AG08396 (cell line): ENCODE data around the gene CSAD.
"Not testable (repeated sequence)": the region's sequence is repeated elsewhere in the genome, so short reads cannot be mapped to it uniquely, and the experiment has no call there.

Experiments used
- DNase-seq: peaks from one replicate; pipeline ENCODE4 v3.0.0; 2012; ENCODE audit warnings: low spot score, mixed read lengths

Gene CSAD

DNA sequence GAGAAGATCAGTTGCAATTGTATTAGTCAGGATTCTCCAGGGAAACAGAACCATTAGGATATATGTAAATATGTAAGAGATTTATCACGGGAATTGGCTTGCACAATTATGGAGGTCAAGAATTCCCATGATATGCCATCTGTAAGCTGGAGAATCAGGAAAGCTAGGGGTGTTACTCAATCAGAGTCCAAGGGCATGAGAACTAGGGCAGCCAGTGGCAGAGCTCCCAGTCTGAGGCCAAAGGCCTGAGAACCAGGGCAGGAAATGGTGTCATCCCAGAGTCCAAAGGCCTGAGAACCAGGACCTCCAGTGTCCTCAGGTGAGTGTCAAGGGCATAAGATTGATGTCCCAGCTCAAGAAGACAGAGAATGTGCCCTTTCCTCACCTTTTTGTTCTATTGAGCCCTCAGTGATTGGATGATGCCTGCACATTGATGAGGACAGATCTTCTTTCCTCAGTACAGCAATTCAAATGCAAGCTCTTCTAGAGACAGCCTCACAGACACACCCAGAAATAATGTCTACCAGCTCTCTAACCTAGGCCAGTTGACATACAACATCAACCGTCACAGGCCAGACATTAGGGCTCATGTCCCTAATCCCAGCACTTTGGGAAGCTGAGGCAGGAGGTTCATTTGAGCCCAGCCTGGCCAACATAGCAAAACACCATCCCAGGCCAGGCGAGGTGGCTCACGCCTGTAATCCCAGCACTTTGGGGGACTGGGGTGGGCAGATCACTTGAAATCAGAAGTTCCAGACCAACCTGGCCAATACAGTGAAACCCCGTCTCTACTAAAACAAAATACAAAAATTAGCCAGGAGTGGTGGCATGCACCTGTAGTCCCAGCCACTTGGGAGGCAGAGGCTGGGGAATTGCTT, 35.1 kb downstream of the CSAD start:
- no peak for DNase-seq

DNA sequence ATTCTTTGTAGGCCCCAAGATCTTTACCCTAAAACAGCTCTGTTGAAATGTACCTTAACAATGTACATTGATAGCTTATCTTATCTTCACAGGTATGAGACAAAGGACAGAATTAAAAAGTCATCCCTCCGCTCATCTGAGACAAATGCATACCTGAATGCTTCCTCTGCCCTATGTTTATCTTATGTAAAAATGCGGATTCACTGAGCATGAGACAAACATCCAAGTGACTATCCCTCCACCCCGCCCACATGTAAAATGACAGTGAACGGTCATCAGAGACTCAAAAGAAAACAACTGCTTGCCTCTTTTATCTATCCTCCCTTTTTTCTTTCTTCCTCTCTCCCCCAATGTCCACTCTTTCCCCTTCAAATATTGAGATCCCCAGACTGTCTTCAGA, 37.4 kb downstream of the CSAD start:
- DNase-seq, result no peak

DNA sequence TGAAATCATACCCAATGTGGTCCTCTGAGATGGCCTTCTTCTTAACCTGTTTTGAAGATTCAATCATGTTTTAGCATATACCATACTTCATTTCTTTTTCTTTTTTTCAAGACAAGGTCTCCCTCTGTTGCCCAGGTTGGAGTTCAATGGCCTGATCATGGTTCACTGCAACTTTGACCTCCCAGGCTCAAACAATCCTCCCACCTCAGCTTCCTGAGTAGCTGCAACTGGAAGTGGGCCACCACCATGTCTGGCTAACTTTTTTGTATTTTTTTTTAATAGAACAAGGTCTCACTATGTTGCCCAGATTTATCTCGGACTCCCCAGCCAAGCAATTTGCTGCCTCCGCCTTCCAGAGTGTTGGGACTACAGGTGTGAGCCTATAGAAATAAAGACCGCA, 47.0 kb downstream of the CSAD start:
- DNase-seq, result no peak

DNA sequence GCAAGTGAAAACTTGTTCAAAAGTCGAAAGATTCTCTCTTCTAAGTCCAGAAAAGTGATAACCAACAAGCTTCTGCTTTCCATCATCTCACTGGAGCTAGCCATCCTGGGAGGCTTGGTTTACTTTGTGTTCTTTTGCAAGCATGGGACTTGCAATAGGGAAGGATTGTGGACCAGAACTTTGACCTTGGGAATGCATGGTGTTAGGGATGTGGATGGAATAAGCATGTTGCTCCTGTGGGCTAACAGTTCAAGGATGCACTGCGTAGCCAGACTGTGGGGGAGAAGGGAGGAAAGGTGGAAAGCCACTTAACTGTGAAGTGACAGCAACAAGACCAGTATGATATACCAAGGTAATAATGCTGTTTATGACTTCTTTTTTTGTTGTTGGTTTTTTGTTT, 48.9 kb downstream of the CSAD start:
- DNase-seq, result no peak

DNA sequence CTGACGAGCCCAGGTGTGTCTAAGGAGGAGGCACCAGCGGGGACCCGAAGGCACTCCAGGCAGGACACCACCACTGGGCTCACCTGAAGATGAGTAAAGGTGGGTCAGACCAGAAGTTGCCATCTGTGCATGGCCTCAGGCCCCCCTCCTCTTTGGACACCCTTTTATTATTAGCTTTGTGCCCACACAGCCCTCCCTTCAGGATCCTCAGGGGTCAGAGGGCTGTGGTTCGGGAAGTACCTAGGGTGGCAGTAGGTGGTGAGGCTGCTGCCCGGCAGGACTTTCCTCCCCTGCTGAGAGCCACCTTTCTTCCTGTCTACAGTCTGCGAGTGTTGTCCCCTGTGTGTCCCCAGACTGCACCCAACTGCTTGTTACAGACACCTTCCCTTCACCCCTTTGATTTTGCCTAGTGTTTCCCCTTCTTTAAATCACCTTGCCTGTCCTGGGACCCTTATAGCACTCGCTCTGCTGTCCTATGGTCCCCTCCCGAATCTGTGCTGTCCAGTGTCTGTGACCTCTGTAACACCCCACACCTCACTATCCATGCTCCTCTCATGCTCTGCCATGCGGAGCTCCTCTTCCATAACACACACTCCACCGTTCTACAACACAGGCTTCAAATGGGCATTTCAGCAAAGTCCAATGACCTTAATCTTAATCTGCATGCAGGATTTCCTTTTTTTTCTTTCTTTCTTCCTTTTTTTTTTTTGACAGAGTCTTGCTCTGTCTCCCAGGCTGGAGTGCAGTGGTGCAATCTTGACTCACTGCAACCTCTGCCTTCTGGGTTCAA, 51.8 kb downstream of the CSAD start:
- no peak for DNase-seq

DNA sequence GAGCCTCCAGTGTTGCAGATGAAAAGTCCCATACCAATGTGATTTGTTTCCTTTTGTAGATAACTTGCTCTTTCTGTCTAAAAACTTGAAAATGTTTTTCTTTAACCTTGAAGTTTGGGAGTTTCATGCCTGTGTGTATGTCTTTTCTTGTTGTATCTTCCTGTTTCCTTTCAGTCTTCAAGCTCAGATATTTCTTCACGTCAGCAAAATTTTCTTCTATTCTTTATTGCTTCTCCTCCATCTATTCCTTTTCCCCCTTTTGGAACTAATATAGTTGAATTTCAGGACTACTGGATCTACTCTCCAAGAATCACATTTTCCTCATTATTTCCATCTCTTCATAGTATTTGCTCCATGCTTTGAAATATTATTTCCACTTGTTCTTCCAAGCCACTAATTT, 53.6 kb downstream of the CSAD start:
- no peak for DNase-seq

DNA sequence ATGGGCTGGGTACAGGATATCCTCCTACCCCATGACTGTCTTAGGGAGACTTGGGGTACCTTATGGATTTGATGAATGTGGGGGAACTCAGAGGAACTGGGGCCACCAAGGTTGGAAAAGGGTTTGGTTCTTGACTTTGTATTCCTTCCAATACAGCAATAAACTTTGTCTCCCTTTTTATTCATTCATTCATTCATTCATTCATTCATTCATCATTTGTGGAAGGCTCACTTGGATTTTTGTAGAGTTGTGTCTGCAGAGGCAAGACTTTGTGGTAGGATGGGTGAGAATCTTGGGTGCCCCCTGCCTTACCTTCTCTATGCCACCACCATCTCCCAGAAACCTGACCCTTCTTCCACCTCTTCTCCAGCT, 56.4 kb downstream of the CSAD start:
- no peak for DNase-seq

DNA sequence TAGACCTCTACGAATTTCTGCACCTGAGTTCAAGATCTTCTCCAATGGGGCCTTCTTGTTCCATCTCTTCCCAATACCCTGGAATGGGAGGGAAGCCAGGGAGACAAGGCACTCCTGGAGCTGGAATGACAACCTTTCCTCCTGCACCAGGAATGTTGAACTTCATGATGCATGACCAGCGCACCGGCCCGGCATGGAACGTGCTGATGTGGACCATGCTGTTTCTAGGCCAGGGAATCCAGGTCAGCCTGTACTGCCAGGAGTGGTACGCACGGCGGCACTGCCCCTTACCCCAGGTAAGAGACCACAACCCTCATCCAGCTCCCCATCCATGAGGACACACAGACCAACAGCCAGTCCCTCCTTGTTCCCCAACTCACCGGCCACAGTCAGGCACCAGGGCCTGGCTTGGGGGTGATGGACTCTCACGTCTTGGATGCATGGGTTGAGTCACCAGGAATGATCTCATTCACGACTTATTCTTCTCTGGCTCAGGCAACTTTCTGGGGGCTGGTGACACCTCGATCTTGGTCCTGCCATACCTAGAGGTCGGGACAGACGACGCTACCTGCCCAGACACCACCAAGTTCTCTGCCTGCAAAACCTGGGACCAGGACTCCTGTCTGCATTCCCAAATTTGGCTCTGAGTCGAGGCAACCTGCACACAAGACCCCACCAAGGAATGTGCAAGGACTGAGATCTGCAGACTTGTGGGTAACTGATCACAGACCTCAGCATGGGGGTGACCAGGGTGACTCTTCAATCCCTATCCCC, 57.0 kb downstream of the CSAD start:
- DNase-seq, result peak; percentile 81

DNA sequence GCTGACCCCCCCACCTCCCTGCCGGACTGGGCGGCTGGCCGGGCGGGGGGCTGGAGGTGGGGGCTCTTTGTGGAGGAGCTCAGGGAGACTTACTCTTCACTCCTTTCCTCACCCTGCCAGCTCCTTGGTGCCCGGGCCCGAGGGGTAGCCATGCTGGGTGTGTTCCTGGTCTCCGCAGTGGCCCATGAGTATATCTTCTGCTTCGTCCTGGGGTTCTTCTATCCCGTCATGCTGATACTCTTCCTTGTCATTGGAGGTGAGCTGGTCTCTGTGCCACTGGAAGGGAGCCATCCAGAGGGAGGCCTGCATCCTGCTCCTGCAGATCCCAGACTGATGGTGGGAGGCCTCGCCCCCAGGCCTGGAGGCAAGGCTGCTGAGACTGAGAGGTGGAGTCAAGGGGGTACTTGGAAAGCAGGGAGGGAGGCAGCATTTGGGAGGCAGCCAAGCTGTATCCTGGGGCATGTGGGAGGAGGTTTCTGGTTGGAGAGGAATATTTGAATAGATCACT, 57.7 kb downstream of the CSAD start:
- DNase-seq, result peak; percentile 17

DNA sequence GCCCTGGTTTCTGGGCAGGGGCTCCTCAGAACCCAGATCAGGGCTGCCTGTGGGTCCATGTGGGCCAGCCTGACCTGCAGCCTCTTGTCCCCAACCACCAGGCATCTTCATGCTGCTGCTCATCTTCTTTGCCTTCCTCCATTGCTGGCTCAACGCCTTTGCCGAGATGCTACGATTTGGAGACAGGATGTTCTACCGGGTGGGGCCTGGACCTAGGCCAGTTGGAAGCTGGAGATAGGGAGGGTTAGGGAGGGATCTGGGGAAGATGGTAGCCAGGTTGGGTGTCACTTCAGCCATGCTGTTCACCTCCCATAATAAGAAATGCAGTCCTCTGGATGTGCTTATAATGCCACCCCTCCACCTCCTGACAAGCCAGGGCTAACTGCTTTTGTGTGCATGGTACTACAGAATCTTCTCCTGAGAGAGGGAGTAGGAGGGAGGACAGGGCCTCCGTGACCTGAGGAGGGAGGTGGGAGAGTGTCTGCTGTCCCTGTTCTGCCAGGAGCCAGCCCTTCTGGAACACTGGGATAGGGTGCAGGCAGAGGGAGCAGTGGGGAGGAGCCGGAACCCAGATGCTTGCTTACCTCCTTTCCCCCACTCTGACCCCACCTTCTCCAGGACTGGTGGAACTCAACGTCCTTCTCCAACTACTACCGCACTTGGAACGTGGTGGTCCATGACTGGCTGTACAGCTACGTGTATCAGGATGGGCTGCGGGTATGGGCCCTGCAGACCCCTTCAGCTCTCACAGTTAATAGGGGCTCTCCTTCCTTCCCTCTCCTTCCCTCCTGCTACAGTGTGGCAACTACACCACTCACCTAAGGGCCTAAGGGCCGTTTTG, 59.8 kb downstream of the CSAD start:
- DNase-seq, result peak; percentile 3

DNA sequence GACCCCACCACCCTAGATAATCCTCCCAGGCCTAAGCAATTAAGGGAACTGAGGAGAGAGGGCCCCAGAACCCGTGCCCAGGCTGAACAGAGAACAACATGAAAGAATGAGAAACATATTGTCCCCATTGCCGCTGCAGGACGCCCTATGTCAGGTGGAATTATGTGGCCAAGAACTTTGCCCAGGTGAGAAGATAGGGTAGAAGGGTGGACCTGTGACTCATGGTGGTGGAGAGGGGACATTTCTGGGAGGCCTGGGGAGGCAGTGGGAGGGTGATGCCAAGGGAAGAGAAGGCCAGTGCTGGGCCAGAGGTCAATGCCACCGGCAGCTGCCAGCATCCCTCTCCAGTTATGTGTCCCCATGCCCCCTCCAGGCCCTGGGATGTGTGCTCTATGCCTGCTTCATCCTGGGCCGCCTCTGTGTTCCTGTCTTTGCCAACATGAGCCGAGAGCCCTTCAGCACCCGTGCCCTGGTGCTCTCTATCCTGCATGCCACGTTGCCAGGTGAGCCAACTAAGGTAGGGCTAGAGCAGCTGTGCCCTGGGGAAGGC, 61.9 kb downstream of the CSAD start:
- no peak for DNase-seq

DNA sequence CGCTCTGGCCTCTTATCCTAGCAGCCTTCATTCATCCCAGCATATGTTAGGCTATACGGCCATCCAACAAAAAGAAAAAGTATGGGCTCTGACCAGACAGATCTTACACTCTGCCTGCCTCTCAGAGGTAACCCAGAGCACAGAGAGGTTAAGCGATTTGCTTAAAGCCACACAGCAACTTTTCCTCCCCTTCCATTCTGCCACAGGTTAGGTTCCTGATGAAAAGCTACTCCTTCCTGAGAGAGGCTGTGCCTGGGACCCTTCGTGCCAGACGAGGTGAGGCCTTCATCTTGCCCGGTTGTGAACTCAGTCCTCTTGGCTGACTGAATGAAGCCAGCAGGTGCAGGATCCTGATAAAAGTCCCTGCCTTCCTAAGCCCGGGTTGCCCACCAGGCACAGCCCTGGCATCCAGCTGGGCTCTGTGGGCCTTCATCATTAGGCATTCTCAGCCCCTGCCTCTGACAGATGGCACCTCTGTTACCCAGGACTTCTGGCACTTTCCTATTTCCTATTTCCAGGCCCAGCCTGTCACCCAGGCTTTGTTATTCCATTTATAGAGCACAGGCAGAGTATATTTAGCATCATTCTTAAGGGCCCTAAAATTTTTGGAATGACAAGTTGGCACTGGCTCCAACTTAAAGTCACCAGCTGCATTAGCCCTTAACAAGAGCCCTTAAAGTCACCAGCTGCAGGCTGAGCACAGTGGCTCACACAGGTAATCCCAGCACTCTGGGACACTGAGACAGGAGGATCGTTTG, 64.7 kb downstream of the CSAD start:
- peak; percentile 5 for DNase-seq

DNA sequence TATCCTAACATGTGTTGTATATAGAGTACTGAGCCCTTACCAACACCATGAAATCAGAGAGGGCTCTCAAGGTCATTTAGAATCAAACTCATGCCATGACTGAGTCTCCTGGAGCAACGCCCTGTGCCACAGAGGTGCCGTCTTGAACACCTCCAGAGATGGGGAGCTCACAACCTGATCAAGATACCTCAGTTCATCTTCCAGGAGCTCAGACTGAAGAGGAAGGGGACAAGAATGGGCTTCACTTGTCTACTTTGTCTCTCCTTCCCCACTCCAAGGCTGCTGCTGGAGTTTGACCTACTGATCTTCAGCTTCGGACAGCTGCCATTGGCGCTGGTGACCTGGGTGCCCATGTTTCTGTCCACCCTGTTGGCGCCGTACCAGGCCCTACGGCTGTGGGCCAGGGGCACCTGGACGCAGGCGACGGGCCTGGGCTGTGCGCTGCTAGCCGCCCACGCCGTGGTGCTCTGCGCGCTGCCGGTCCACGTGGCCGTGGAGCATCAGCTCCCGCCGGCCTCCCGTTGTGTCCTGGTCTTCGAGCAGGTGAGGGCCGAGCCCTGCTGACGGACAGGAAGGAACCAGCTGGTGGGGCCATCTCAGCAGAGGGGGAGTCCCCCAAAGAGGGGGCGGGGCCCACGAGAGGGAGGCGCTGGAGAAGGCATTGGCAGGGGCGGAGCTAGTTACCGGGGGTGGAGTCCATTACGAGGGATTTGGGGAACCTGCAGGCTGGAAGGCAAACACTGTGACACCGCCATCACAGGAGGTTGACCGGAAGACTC, 65.4 kb downstream of the CSAD start:
- peak; percentile 10 for DNase-seq

DNA sequence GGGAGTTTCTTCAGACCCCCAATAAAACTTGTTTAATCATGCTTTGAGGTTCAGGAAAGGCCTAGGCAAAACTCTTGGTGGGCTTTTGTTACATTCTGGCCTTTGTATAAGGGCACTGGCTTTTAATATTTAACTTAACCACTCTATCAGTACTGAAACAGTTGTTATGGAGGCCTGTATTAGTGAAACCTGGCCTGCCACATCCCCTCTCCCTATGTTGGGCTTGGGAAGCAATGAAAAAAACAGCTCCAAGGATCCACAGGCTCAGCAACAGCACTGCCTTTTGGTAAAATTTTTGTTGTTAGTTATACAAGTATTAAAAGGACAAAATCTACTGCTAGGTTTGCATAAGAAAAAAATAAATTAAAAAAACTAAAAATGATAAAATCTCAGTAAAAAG, 66.8 kb downstream of the CSAD start:
- no peak for DNase-seq

DNA sequence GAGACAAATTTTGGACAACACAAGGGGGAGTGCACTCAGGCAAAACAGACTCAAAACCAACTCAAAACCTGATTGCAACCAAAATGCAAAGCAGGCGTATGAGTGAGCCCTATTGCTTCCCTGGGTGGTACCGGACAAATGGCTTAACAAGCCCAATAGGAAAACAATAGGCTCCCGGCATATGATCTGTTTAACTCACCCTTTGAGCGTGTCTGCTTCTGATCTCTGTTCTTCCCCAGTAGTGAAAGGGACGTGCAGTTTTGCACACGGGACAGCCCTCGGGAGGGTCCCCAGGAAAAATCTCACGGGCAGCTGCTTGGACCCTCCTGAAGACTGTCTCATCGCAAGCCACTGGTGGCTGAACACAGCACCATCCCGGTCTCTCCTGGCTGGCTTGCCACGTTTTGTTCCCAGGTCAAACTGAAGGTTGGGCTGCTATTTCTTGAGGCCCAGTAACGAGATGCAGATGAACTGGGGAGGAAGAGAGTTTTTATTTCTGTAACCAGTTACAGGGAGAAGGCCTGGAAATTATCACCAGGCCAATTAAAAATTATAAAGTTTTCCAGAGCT, 67.5 kb downstream of the CSAD start:
- no peak for DNase-seq

DNA sequence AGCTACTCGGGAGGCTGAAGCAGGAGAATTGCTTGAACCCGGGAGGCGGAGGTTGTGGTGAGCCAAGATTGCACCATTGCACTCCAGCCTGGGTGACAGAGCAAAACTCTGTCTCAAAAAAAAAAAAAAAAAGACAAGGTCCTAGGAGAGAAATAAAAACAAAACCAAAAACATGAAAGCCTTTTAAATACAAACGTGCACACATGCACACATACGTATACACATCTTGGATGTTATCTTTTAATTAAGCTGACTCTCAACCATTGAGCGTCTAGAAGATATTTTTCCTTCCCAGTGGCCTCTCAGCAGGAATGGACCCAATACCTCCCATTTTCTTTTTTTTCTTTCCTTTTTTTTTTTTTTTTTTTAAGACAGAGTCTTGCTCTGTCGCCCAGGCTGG, 68.3 kb downstream of the CSAD start:
- not testable (repeated sequence) for DNase-seq
